ENCODE results near the gene DVL2.

DVL2 gene

GRCh38 chr17:7220593-7221277, 13.6 kb downstream of the DVL2 start:
- TF ChIP-seq ISL1 (CRISPR knock-in tag; IDR thresholded peaks at IDR 0.05) (no peak), TCF4 (CRISPR knock-in tag; IDR thresholded peaks at IDR 0.05; ENCODE audit: borderline replicate concordance) (0 out of 2 replicates have a peak, but pooled peaks have one; percentile 17), ARNTL (CRISPR knock-in tag; IDR thresholded peaks at IDR 0.05; ENCODE audit: borderline replicate concordance, low read depth) (no peak), ESRRG (CRISPR knock-in tag; IDR thresholded peaks at IDR 0.05) (0 out of 2 replicates have a peak, but pooled peaks have one; percentile 16), ZC3H10 (CRISPR knock-in tag; IDR thresholded peaks at IDR 0.05) (0 out of 2 replicates have a peak, but pooled peaks have one; percentile 4), ZNF70 (CRISPR knock-in tag; IDR thresholded peaks at IDR 0.05) (peak; percentile 45; the same call in 1 of the 2 replicates), ZNF8 (CRISPR knock-in tag; IDR thresholded peaks at IDR 0.05) (0 out of 2 replicates have a peak, but pooled peaks have one; percentile 11), GLIS3 (CRISPR knock-in tag; IDR thresholded peaks at IDR 0.05) (peak; percentile 84), PPARA (CRISPR knock-in tag; IDR thresholded peaks at IDR 0.05; ENCODE audit: borderline replicate concordance) (no peak)
- TF ChIP-seq, protein P1, sequence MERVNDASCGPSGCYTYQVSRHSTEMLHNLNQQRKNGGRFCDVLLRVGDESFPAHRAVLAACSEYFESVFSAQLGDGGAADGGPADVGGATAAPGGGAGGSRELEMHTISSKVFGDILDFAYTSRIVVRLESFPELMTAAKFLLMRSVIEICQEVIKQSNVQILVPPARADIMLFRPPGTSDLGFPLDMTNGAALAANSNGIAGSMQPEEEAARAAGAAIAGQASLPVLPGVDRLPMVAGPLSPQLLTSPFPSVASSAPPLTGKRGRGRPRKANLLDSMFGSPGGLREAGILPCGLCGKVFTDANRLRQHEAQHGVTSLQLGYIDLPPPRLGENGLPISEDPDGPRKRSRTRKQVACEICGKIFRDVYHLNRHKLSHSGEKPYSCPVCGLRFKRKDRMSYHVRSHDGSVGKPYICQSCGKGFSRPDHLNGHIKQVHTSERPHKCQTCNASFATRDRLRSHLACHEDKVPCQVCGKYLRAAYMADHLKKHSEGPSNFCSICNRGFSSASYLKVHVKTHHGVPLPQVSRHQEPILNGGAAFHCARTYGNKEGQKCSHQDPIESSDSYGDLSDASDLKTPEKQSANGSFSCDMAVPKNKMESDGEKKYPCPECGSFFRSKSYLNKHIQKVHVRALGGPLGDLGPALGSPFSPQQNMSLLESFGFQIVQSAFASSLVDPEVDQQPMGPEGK (CRISPR knock-in tag; IDR thresholded peaks at IDR 0.05; ENCODE audit: borderline replicate concordance): 0 out of 2 replicates have a peak, but pooled peaks have one; percentile 12
- ATAC-seq: peak; percentile 63

GRCh38 chr17:7219812-7220592, 14.3 kb downstream of the DVL2 start, which contains the start of the genes ACADVL and DLG4:
Gene ACADVL (plus strand): TSS chr17:7219938. CDS start chr17:7219985, 47 bp downstream.
Gene DLG4 (minus strand): TSS chr17:7219836.
- peak; percentile 79 for ATAC-seq
- TF ChIP-seq ZNF70 (CRISPR knock-in tag; IDR thresholded peaks at IDR 0.05) (0 out of 2 replicates have a peak, but pooled peaks have one; percentile 18), PPARA (CRISPR knock-in tag; IDR thresholded peaks at IDR 0.05; ENCODE audit: borderline replicate concordance) (peak; percentile 72; the same call in 1 of the 2 replicates), GLIS3 (CRISPR knock-in tag; IDR thresholded peaks at IDR 0.05) (peak; percentile 76; the same call in 1 of the 2 replicates)
- TF ChIP-seq, protein P2, sequence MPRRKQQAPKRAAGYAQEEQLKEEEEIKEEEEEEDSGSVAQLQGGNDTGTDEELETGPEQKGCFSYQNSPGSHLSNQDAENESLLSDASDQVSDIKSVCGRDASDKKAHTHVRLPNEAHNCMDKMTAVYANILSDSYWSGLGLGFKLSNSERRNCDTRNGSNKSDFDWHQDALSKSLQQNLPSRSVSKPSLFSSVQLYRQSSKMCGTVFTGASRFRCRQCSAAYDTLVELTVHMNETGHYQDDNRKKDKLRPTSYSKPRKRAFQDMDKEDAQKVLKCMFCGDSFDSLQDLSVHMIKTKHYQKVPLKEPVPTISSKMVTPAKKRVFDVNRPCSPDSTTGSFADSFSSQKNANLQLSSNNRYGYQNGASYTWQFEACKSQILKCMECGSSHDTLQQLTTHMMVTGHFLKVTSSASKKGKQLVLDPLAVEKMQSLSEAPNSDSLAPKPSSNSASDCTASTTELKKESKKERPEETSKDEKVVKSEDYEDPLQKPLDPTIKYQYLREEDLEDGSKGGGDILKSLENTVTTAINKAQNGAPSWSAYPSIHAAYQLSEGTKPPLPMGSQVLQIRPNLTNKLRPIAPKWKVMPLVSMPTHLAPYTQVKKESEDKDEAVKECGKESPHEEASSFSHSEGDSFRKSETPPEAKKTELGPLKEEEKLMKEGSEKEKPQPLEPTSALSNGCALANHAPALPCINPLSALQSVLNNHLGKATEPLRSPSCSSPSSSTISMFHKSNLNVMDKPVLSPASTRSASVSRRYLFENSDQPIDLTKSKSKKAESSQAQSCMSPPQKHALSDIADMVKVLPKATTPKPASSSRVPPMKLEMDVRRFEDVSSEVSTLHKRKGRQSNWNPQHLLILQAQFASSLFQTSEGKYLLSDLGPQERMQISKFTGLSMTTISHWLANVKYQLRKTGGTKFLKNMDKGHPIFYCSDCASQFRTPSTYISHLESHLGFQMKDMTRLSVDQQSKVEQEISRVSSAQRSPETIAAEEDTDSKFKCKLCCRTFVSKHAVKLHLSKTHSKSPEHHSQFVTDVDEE (CRISPR knock-in tag; IDR thresholded peaks at IDR 0.05): no peak

DNA sequence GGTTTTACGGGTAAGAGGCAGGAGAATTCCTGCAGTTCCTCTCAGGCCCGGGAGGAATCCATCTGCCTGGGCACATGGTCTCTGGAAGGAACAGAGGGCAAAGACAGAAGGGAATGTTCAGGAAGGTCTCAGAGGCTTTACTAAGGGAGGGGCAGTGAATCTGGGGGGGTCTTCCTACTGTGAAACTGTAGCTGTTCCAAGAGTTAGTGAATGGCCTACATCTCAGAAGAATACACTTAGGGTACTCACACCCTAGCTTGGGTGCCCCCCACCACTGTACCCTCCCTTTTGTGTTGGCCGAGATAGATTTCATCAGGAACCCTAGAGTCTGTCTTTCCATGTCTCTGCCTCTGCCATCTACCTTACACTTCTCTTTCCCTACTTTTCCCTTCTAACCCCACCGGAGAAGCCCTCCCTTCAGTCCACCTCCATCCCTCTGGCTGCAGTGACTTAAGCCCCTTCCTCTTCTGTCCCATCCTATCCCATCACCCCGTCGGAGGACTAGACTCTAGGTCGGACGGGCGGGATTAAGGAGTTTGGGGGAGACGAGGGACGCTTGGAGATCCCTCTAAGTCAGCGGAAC, 15.0 kb downstream of the DVL2 start:
- no peak for ATAC-seq

More for the DNA sequence above, 15.0 kb downstream of the DVL2 start:
- TF ChIP-seq, protein P2 (CRISPR knock-in tag; IDR thresholded peaks at IDR 0.05): 0 out of 2 replicates have a peak, but pooled peaks have one; percentile 19
- TF ChIP-seq TOX (CRISPR knock-in tag; IDR thresholded peaks at IDR 0.05; ENCODE audit: borderline replicate concordance) (no peak), CSRNP3 (CRISPR knock-in tag; IDR thresholded peaks at IDR 0.05) (no peak), ZNF565 (CRISPR knock-in tag; conservative IDR thresholded peaks at IDR 0.05; ENCODE audit: low read depth) (no peak), ZNF70 (CRISPR knock-in tag; IDR thresholded peaks at IDR 0.05) (no peak), ZNF8 (CRISPR knock-in tag; IDR thresholded peaks at IDR 0.05) (no peak), ISL1 (CRISPR knock-in tag; IDR thresholded peaks at IDR 0.05) (no peak), CSDC2 (CRISPR knock-in tag; IDR thresholded peaks at IDR 0.05) (no peak), RARB (CRISPR knock-in tag; IDR thresholded peaks at IDR 0.05) (0 out of 2 replicates have a peak, but pooled peaks have one; percentile 59)
- TF ChIP-seq, protein P1 (CRISPR knock-in tag; IDR thresholded peaks at IDR 0.05; ENCODE audit: borderline replicate concordance): 0 out of 2 replicates have a peak, but pooled peaks have one; percentile 26
